Sigmoid colon (tissue), 7 donors: Measurements from ENCODE around the gene PDZD8. TPM values are rescaled to one million over a fixed set of nuclear protein-coding genes. Genes with fewer than 3 reads are reported as not detected.

Experiments used
- DNase-seq: peaks from one replicate; pipeline ENCODE4 v3.0.0-alpha.2; 2019
- H3K27ac ChIP-seq, 4 donors: fragments of 200-600 bp; sonication (generic); one replicate each; pipeline ENCODE4 v1.5.1; 2016 to 2019; ENCODE audit warnings: mild to moderate bottlenecking in 1 of 4
- H3K27me3 ChIP-seq, 3 donors: fragments of 200-600 bp; sonication (generic); one replicate each; pipeline ENCODE4 v1.5.1; 2019; ENCODE audit warnings: mild to moderate bottlenecking in 1 of 3
- H3K36me3 ChIP-seq, 4 donors: fragments of 200-600 bp; sonication (generic); one replicate each; pipeline ENCODE4 v1.5.1; 2016 to 2019
- H3K4me1 ChIP-seq, 4 donors: fragments of 200-600 bp; sonication (generic); one replicate each; pipeline ENCODE4 v1.5.1; 2017 to 2019
- H3K4me3 ChIP-seq, 4 donors: fragments of 200-600 bp; sonication (generic); one replicate each; pipeline ENCODE4 v1.5.1; 2017 to 2019; ENCODE audit warnings: mild to moderate bottlenecking in 2 of 4, moderate library complexity in 1 of 4
- H3K9me3 ChIP-seq, 4 donors: fragments of 200-600 bp in 3 of 4; sonication (generic) in 3 of 4; one replicate each; pipeline versions ENCODE4 v1.5.1 to v1.6.1; 2013 to 2019
- EP300 ChIP-seq, 4 donors: sonication (generic); formaldehyde crosslinking; IDR thresholded peaks; one replicate each; pipeline ENCODE4 v1.6.1; 2017; ENCODE audit warnings: antibody characterized with exemption in 4 of 4
- POLR2A ChIP-seq, 2 donors: fragments of 450-650 bp; IDR thresholded peaks; one replicate each; pipeline ENCODE4 v1.6.1; 2016; ENCODE audit warnings: antibody characterized with exemption in 2 of 2, mild to moderate bottlenecking in 2 of 2, moderate library complexity in 2 of 2
- POLR2AphosphoS5 ChIP-seq, 4 donors: sonication (generic); formaldehyde crosslinking; IDR thresholded peaks; one replicate each; pipeline ENCODE4 v1.6.1; 2017; ENCODE audit warnings: antibody characterized with exemption in 4 of 4
- WGBS, 2 donors: extraction: QIAGEN DNeasy Blood & Tissue Kit; methylation state at CpG; one replicate each; pipeline ENCODE4 v1.1.7; 2013; 5-methylcytosine and 5-hydroxymethylcytosine counted together
- intact Hi-C: fragments of 100-400 bp; cut with DNase I; formaldehyde crosslinking; loops from one replicate; pipeline ENCODE4 v1.15.1; 2023
- polyA plus RNA-seq, 3 donors: library from polyadenylated mRNA; stranded (reverse); fragments of 200-250 nt; gene quantifications; one replicate each; pipeline ENCODE4 v1.2.3, GENCODE V29; 2013
- total RNA-seq, 4 donors: library from RNA; depleted of rRNA; stranded (reverse); fragments of >200 nt; gene quantifications; one replicate each; pipeline ENCODE4 v1.1.0, GENCODE V29; 2016
- TF ChIP-seq, protein P1 (sequence below), 4 experiments: fragments of 450-650 bp in 3 of 4; fragments of 200-600 bp in 1 of 4; IDR thresholded peaks; one replicate each; pipeline ENCODE4 v1.5.1; 2016 to 2019; ENCODE audit warnings: antibody characterized with exemption in 4 of 4, mild to moderate bottlenecking in 3 of 4, moderate library complexity in 2 of 4
- donor health status: healthy with polysubstance abuse.
- donor health status: Bipolar disorder and iron deficiency.
- donor health status: healthy.

The PDZD8 gene
- total and polyA plus RNA-seq, 7 donors: 3.5 to 34.3 (median 25.2) TPM

DNA sequence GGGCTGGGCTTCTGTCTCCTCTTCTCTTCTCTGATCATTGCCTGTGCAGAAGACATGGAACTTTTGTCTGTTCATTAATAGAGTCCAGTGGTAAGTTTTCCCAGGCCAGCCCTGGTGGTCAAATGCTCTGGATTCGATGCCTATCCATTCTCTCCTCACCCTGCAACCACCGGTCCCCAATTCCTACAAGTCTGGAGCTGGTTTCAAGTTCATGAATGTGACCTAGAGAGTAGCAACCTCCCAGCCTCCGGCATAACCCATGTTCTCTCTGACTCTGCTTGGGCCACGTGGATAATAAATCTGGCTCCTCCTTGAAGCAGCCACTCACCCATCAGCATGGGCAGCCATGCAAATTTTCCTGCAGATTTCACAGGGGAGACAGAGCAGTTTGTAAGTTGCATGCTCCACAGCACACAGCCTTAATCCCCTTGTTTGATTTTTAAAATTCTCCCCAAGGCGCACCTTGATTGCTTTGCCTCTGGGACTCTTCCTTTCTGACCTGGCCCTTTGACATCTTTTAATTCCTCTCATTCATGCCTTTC is 37.3 kb upstream of the PDZD8 start:
- Histone ChIP-seq H3K36me3 (no peaks in the 10 kb centered on the region), H3K4me3 (no peak overlapping the region), H3K27me3 (no peaks in the 10 kb centered on the region), H3K27ac (no peak overlapping the region), H3K9me3 (no peaks in the 10 kb centered on the region), H3K4me1 (no peaks in the 10 kb centered on the region)
- intact Hi-C loops: no loop called here
- no peak for DNase-seq
- WGBS, 2 donors: 86 to 87% methylated on average over 5 of the region's 5 CpGs
- TF ChIP-seq EP300 (IDR thresholded peaks at IDR 0.05) (no peak), POLR2AphosphoS5 (IDR thresholded peaks at IDR 0.05) (no peak), POLR2A (IDR thresholded peaks at IDR 0.05) (no peak)
- TF ChIP-seq, protein P1, sequence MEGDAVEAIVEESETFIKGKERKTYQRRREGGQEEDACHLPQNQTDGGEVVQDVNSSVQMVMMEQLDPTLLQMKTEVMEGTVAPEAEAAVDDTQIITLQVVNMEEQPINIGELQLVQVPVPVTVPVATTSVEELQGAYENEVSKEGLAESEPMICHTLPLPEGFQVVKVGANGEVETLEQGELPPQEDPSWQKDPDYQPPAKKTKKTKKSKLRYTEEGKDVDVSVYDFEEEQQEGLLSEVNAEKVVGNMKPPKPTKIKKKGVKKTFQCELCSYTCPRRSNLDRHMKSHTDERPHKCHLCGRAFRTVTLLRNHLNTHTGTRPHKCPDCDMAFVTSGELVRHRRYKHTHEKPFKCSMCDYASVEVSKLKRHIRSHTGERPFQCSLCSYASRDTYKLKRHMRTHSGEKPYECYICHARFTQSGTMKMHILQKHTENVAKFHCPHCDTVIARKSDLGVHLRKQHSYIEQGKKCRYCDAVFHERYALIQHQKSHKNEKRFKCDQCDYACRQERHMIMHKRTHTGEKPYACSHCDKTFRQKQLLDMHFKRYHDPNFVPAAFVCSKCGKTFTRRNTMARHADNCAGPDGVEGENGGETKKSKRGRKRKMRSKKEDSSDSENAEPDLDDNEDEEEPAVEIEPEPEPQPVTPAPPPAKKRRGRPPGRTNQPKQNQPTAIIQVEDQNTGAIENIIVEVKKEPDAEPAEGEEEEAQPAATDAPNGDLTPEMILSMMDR (IDR thresholded peaks at IDR 0.05): no peak

DNA sequence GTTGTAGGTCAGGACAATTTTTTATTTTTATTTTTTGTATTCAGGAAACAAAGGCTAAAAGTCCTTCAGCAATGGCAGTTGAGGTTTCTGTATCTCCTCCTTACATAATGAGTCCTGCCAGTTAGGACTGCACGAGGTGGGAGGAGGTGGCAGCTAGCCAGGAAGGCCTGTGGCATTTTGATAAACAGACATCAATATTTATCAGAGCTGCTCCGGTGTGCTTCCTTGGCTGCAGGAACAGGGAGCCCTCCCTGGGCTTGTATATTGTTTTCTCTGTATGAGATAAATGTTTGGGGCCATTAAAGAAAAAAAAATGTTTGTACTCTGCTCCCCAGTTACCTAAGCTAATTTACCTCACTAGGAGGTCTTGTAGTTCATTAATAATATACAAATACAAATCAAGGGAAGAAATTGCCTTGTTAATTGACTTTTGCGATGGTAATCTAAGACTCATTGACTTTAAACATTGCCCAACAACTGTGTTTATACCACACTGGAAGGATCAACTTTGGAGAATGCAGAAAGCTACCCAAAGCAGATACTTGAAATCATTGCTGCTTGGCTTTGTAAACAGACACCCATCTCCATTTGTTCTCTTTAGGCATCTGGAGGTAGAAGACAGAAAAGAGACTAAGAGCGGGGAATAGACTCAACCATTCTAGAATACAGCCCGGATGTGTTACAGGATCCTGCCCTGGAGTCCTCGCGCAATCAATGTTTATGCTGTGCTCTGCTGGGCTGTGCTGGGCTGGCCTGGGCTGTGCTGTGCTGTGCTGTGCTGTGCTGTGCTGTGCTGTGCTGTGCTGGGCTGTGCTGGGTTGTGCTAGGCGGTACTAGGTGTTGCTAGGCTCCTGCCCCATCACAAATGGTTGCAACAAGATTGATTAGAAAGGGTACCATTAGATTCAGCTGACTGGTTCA is 36.5 kb upstream of the PDZD8 start:
- H3K27me3 ChIP-seq: no peaks in the 10 kb centered on the region
- TF ChIP-seq POLR2A (IDR thresholded peaks at IDR 0.05) (no peak), EP300 (IDR thresholded peaks at IDR 0.05) (no peak), POLR2AphosphoS5 (IDR thresholded peaks at IDR 0.05) (no peak)
- TF ChIP-seq, protein P1 (IDR thresholded peaks at IDR 0.05): no peak
- no peaks in the 10 kb centered on the region for H3K4me1 ChIP-seq
- no peaks in the 10 kb centered on the region for H3K9me3 ChIP-seq
- 65 to 68% methylated on average over 8 of the region's 8 CpGs for WGBS, 2 donors
- no peak overlapping the region for H3K27ac ChIP-seq
- intact Hi-C loops: no loop called here
- no peak for DNase-seq
- no peak overlapping the region for H3K4me3 ChIP-seq
- H3K36me3 ChIP-seq: no peaks in the 10 kb centered on the region

- TF ChIP-seq POLR2A (IDR thresholded peaks at IDR 0.05): no peak
- no peak for TF ChIP-seq EP300 (IDR thresholded peaks at IDR 0.05)
- no peak for TF ChIP-seq POLR2AphosphoS5 (IDR thresholded peaks at IDR 0.05)
- TF ChIP-seq, protein P1 (IDR thresholded peaks at IDR 0.05): no peak
- Histone ChIP-seq H3K36me3 (no peaks in the 10 kb centered on the region), H3K4me1 (no peaks in the 10 kb centered on the region), H3K4me3 (no peak overlapping the region), H3K27ac (no peak overlapping the region), H3K27me3 (no peaks in the 10 kb centered on the region), H3K9me3 (no peaks in the 10 kb centered on the region)
- 77 to 78% methylated on average over 4 of the region's 4 CpGs for WGBS, 2 donors
- intact Hi-C loops: no loop called here
- DNase-seq: no peak
These were observed 35.3 kb upstream of the PDZD8 start for GRCh38 chr10:117410557-117410956.

DNA sequence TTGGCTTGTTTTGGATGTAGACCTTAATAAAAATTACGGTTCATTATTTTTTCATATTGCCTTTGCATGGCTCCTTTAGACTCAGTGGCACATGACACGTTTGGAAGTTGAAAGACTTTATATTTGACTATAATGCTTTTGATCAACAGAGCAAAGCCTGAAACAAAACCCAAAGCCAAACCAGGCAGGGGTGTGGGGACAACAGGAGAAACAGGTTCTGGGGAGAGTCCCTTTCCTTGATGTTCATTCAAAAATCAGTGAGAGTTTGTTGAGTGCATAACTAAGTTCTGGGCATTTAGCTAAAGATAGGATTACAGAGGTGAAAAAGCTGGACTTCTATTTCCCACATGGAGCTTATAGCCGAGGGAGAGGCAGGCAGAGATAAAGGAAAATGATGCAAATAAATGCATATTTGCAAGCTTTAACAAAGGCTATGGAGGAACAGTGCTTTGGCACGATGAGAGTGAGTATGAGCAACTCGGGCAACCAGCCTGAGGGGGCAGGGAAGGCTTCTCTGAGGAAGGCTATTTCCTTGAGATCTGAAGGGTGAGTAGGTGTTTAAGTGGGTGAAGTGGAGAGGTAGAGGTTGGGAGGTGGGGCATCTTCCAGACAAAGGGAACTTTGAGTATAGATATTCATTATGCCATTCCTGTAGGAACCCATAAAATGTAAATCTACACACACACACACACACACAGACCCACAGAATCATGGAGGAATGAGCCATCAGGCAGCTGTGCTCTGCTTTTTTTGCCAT is 34.5 kb upstream of the PDZD8 start:
- H3K36me3 ChIP-seq: no peaks in the 10 kb centered on the region
- WGBS, 2 donors: 75 to 83% methylated on average over 5 of the region's 5 CpGs
- DNase-seq: no peak
- TF ChIP-seq POLR2AphosphoS5 (IDR thresholded peaks at IDR 0.05) (no peak), EP300 (IDR thresholded peaks at IDR 0.05) (no peak), POLR2A (IDR thresholded peaks at IDR 0.05) (no peak)
- TF ChIP-seq, protein P1 (IDR thresholded peaks at IDR 0.05): no peak
- H3K9me3 ChIP-seq: no peaks in the 10 kb centered on the region
- intact Hi-C loops: no loop called here
- no peak overlapping the region for H3K27ac ChIP-seq
- no peak overlapping the region for H3K4me3 ChIP-seq
- no peaks in the 10 kb centered on the region for H3K4me1 ChIP-seq
- no peaks in the 10 kb centered on the region for H3K27me3 ChIP-seq
